GM23338 (cell line): Measurements from ENCODE around the gene RUNX1. TPM values are rescaled to one million over a fixed set of nuclear protein-coding genes. Genes with fewer than 3 reads are reported as not detected.

Source experiments
- ATAC-seq: fragments of 200-7000 bp; cut with Tn5 transposase; 3 replicates; pipeline ENCODE4 v1.9.1; 2020
- DNase-seq: peaks from one replicate; pipeline ENCODE4 v3.0.0-alpha.2; 2015; ENCODE audit warnings: low spot score
- H2AFZ ChIP-seq: fragments of 200-600 bp; sonication (generic); 2 replicates; pipeline ENCODE4 v1.8.0; 2016; ENCODE audit warnings: antibody characterized with exemption, mild to moderate bottlenecking, moderate library complexity
- H3F3A ChIP-seq: fragments of 200-600 bp; sonication (generic); replicated peaks from 2 replicates; pipeline ENCODE4 v1.8.0; 2017; ENCODE audit warnings: antibody characterized with exemption, mixed run types, low read depth
- H3K27ac ChIP-seq: fragments of 200-600 bp; sonication (generic); 2 replicates; pipeline ENCODE4 v1.6.1; 2016; ENCODE audit warnings: low read depth
- H3K27me3 ChIP-seq: fragments of 200-600 bp; sonication (generic); 2 replicates; pipeline ENCODE4 v1.8.0; 2016; ENCODE audit warnings: mild to moderate bottlenecking, mixed run types, moderate library complexity; ENCODE audit not compliant: insufficient read depth
- H3K36me3 ChIP-seq: fragments of 200-600 bp; sonication (generic); 2 replicates; pipeline ENCODE4 v1.8.0; 2016; ENCODE audit warnings: mild to moderate bottlenecking; ENCODE audit not compliant: insufficient read depth
- H3K4me1 ChIP-seq: fragments of 200-600 bp; sonication (generic); 2 replicates; pipeline ENCODE4 v1.8.0; 2016; ENCODE audit warnings: mild to moderate bottlenecking, moderate library complexity; ENCODE audit not compliant: insufficient read depth
- H3K4me2 ChIP-seq: fragments of 200-600 bp; sonication (generic); 2 replicates; pipeline ENCODE4 v1.7.1; 2017; ENCODE audit warnings: mixed run types
- H3K4me3 ChIP-seq: fragments of 200-600 bp; sonication (generic); 2 replicates; pipeline ENCODE4 v1.6.1; 2016; ENCODE audit warnings: mixed run types
- H3K79me2 ChIP-seq: fragments of 200-600 bp; sonication (generic); replicated peaks from 2 replicates; pipeline ENCODE4 v1.8.0; 2017; ENCODE audit warnings: mild to moderate bottlenecking; ENCODE audit not compliant: insufficient read depth
- H3K9me2 ChIP-seq: fragments of 200-600 bp; sonication (generic); 2 replicates; pipeline ENCODE4 v1.8.0; 2017; ENCODE audit not compliant: insufficient read depth
- H4K20me1 ChIP-seq: fragments of 200-600 bp; sonication (generic); replicated peaks from 2 replicates; pipeline ENCODE4 v1.8.0; 2017; ENCODE audit warnings: mild to moderate bottlenecking; ENCODE audit not compliant: insufficient read depth
- H3K27ac Mint-ChIP-seq: 2 replicates; pipeline ENCODE4 v1.8.0; 2020; ENCODE audit warnings: inconsistent platforms, mild to moderate bottlenecking, moderate library complexity, mixed read lengths
- H3K27me3 Mint-ChIP-seq: 3 replicates; pipeline ENCODE4 v1.8.0; 2022; ENCODE audit warnings: low read depth, mild to moderate bottlenecking, moderate library complexity, mixed read lengths, inconsistent platforms; ENCODE audit not compliant: insufficient read depth, poor library complexity
- H3K36me3 Mint-ChIP-seq: 3 replicates; pipeline ENCODE4 v1.8.0; 2021; ENCODE audit warnings: low read depth, mild to moderate bottlenecking, inconsistent platforms, moderate library complexity, mixed read lengths
- H3K4me1 Mint-ChIP-seq: 3 replicates; pipeline ENCODE4 v1.8.0; 2020; ENCODE audit warnings: mild to moderate bottlenecking, inconsistent platforms, mixed read lengths
- H3K4me3 Mint-ChIP-seq: 3 replicates; pipeline ENCODE4 v1.8.0; 2021; ENCODE audit warnings: moderate library complexity, mild to moderate bottlenecking, inconsistent platforms, mixed read lengths
- H3K9me3 Mint-ChIP-seq: 3 replicates; pipeline ENCODE4 v1.8.0; 2020; ENCODE audit warnings: moderate library complexity, mild to moderate bottlenecking, inconsistent platforms, mixed read lengths
- CREB1 ChIP-seq: fragments of 250-450 bp; sonication (Bioruptor Pico); IDR thresholded peaks from 2 replicates; pipeline ENCODE4 v1.5.0; 2020; ENCODE audit warnings: low read depth, mild to moderate bottlenecking, moderate library complexity
- EZH2 ChIP-seq: fragments of 200-600 bp; sonication (generic); IDR thresholded peaks from one replicate; pipeline ENCODE4 v1.8.0; 2017; ENCODE audit warnings: antibody characterized with exemption, mild to moderate bottlenecking, low read depth; ENCODE audit not compliant: unreplicated experiment
- EZH2phosphoT487 ChIP-seq: fragments of 200-600 bp; sonication (generic); IDR thresholded peaks from one replicate; pipeline ENCODE4 v1.8.1; 2018; ENCODE audit warnings: antibody characterized with exemption; ENCODE audit not compliant: unreplicated experiment
- JUNB ChIP-seq: IDR thresholded peaks from one replicate; pipeline ENCODE4 v1.6.1; 2016; ENCODE audit warnings: antibody characterized with exemption; ENCODE audit not compliant: unreplicated experiment
- NANOG ChIP-seq: IDR thresholded peaks from 2 replicates; pipeline ENCODE4 v1.6.1; 2016; ENCODE audit warnings: antibody characterized with exemption, borderline replicate concordance
- POLR2AphosphoS5 ChIP-seq: IDR thresholded peaks from 2 replicates; pipeline ENCODE4 v1.6.1; 2016; ENCODE audit warnings: antibody characterized with exemption, low read depth
- polyA plus RNA-seq: library from polyadenylated mRNA; unstranded; fragments of >200 nt; fragmentation: Nextera tagmentation; extraction: Ambion mirVana; gene quantifications from 2 replicates; pipeline ENCODE4 v1.2.1, GENCODE V29; 2016
- total RNA-seq: library from RNA; depleted of rRNA; stranded (reverse); fragments of >200 nt; shearing (Covaris generic); gene quantifications from 2 replicates; pipeline ENCODE4 v1.2.3, GENCODE V29; 2014
- TF ChIP-seq, protein P1 (sequence below), 2 experiments: fragments of 200-600 bp in 1 of 2; sonication (generic) in 1 of 2; conservative IDR thresholded peaks; 2 replicates each; pipeline versions ENCODE4 v1.5.1 to v1.6.1; 2016 to 2017; ENCODE audit warnings: antibody characterized with exemption in 2 of 2, low read depth in 2 of 2, mild to moderate bottlenecking in 2 of 2, moderate library complexity in 1 of 2
- TF ChIP-seq, protein P2 (sequence below): IDR thresholded peaks from one replicate; pipeline ENCODE4 v1.6.1; 2018; ENCODE audit warnings: antibody characterized with exemption; ENCODE audit not compliant: unreplicated experiment
- TF ChIP-seq, protein P3 (sequence below): fragments of 250-450 bp; sonication (Bioruptor Pico); IDR thresholded peaks from 2 replicates; pipeline ENCODE4 v1.5.0; 2020; ENCODE audit warnings: mild to moderate bottlenecking, moderate library complexity

The RUNX1 gene
- total and polyA plus RNA-seq, 2 experiments from 2014 or later, result 0.29 to 1.1 TPM

DNA sequence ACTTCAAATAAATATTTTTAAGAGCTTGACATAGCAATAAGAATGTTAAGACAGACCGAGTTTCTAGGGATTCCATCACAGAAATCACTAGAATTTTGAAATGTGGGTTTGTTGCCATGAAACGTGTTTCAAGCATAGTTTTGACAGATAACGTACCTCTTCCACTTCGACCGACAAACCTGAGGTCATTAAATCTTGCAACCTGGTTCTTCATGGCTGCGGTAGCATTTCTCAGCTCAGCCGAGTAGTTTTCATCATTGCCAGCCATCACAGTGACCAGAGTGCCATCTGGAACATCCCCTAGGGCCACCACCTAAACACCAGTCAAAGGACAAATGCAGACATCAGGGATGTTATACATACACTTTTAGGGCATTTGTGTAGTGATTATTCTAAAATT, 168.7 kb downstream of the RUNX1 start:
- Mint-ChIP-seq H3K27me3 (peaks cover 28% of the 10 kb centered on the region), H3K4me1 (peaks cover 4% of the 10 kb centered on the region; the same call in 2 of the 3 replicates), H3K4me3 (no peak overlapping the region), H3K36me3 (no peaks in the 10 kb centered on the region), H3K27ac (no peak overlapping the region), H3K9me3 (no peaks in the 10 kb centered on the region)
- H4K20me1 ChIP-seq, result peaks cover 12% of the 10 kb centered on the region
- peaks cover 8% of the 10 kb centered on the region for H3K4me1 ChIP-seq
- DNase-seq (no peak), ATAC-seq (no peak)
- H3K4me3 ChIP-seq, result no peak overlapping the region
- H3K79me2 ChIP-seq, result no peaks in the 10 kb centered on the region
- H3K27ac ChIP-seq, result no peak overlapping the region
- H3K4me2 ChIP-seq, result no peak overlapping the region
- 0 out of 2 replicates have a peak, but pooled peaks cover 4% of the 10 kb centered on the region for H3F3A ChIP-seq
- H3K36me3 ChIP-seq, result no peaks in the 10 kb centered on the region
- H2AFZ ChIP-seq, result no peak overlapping the region
- TF ChIP-seq, protein P1, sequence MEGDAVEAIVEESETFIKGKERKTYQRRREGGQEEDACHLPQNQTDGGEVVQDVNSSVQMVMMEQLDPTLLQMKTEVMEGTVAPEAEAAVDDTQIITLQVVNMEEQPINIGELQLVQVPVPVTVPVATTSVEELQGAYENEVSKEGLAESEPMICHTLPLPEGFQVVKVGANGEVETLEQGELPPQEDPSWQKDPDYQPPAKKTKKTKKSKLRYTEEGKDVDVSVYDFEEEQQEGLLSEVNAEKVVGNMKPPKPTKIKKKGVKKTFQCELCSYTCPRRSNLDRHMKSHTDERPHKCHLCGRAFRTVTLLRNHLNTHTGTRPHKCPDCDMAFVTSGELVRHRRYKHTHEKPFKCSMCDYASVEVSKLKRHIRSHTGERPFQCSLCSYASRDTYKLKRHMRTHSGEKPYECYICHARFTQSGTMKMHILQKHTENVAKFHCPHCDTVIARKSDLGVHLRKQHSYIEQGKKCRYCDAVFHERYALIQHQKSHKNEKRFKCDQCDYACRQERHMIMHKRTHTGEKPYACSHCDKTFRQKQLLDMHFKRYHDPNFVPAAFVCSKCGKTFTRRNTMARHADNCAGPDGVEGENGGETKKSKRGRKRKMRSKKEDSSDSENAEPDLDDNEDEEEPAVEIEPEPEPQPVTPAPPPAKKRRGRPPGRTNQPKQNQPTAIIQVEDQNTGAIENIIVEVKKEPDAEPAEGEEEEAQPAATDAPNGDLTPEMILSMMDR (conservative IDR thresholded peaks at IDR 0.05; ENCODE audit: low read depth in 2 of 2), result no peak
- TF ChIP-seq EZH2 (no peak), EZH2phosphoT487 (no peak), NANOG (no peak), JUNB (no peak), CREB1 (CRISPR knock-in tag) (no peak), POLR2AphosphoS5 (no peak)
- TF ChIP-seq, protein P2, sequence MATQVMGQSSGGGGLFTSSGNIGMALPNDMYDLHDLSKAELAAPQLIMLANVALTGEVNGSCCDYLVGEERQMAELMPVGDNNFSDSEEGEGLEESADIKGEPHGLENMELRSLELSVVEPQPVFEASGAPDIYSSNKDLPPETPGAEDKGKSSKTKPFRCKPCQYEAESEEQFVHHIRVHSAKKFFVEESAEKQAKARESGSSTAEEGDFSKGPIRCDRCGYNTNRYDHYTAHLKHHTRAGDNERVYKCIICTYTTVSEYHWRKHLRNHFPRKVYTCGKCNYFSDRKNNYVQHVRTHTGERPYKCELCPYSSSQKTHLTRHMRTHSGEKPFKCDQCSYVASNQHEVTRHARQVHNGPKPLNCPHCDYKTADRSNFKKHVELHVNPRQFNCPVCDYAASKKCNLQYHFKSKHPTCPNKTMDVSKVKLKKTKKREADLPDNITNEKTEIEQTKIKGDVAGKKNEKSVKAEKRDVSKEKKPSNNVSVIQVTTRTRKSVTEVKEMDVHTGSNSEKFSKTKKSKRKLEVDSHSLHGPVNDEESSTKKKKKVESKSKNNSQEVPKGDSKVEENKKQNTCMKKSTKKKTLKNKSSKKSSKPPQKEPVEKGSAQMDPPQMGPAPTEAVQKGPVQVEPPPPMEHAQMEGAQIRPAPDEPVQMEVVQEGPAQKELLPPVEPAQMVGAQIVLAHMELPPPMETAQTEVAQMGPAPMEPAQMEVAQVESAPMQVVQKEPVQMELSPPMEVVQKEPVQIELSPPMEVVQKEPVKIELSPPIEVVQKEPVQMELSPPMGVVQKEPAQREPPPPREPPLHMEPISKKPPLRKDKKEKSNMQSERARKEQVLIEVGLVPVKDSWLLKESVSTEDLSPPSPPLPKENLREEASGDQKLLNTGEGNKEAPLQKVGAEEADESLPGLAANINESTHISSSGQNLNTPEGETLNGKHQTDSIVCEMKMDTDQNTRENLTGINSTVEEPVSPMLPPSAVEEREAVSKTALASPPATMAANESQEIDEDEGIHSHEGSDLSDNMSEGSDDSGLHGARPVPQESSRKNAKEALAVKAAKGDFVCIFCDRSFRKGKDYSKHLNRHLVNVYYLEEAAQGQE, result no peak
- TF ChIP-seq, protein P3, sequence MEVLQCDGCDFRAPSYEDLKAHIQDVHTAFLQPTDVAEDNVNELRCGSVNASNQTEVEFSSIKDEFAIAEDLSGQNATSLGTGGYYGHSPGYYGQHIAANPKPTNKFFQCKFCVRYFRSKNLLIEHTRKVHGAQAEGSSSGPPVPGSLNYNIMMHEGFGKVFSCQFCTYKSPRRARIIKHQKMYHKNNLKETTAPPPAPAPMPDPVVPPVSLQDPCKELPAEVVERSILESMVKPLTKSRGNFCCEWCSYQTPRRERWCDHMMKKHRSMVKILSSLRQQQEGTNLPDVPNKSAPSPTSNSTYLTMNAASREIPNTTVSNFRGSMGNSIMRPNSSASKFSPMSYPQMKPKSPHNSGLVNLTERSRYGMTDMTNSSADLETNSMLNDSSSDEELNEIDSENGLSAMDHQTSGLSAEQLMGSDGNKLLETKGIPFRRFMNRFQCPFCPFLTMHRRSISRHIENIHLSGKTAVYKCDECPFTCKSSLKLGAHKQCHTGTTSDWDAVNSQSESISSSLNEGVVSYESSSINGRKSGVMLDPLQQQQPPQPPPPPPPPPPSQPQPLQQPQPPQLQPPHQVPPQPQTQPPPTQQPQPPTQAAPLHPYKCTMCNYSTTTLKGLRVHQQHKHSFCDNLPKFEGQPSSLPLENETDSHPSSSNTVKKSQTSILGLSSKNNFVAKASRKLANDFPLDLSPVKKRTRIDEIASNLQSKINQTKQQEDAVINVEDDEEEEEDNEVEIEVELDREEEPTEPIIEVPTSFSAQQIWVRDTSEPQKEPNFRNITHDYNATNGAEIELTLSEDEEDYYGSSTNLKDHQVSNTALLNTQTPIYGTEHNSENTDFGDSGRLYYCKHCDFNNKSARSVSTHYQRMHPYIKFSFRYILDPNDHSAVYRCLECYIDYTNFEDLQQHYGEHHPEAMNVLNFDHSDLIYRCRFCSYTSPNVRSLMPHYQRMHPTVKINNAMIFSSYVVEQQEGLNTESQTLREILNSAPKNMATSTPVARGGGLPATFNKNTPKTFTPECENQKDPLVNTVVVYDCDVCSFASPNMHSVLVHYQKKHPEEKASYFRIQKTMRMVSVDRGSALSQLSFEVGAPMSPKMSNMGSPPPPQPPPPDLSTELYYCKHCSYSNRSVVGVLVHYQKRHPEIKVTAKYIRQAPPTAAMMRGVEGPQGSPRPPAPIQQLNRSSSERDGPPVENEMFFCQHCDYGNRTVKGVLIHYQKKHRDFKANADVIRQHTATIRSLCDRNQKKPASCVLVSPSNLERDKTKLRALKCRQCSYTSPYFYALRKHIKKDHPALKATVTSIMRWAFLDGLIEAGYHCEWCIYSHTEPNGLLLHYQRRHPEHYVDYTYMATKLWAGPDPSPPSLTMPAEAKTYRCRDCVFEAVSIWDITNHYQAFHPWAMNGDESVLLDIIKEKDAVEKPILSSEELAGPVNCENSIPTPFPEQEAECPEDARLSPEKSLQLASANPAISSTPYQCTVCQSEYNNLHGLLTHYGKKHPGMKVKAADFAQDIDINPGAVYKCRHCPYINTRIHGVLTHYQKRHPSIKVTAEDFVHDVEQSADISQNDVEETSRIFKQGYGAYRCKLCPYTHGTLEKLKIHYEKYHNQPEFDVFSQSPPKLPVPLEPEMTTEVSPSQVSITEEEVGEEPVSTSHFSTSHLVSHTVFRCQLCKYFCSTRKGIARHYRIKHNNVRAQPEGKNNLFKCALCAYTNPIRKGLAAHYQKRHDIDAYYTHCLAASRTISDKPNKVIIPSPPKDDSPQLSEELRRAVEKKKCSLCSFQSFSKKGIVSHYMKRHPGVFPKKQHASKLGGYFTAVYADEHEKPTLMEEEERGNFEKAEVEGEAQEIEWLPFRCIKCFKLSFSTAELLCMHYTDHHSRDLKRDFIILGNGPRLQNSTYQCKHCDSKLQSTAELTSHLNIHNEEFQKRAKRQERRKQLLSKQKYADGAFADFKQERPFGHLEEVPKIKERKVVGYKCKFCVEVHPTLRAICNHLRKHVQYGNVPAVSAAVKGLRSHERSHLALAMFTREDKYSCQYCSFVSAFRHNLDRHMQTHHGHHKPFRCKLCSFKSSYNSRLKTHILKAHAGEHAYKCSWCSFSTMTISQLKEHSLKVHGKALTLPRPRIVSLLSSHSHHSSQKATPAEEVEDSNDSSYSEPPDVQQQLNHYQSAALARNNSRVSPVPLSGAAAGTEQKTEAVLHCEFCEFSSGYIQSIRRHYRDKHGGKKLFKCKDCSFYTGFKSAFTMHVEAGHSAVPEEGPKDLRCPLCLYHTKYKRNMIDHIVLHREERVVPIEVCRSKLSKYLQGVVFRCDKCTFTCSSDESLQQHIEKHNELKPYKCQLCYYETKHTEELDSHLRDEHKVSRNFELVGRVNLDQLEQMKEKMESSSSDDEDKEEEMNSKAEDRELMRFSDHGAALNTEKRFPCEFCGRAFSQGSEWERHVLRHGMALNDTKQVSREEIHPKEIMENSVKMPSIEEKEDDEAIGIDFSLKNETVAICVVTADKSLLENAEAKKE (CRISPR knock-in tag), result no peak
- no peaks in the 10 kb centered on the region for H3K9me2 ChIP-seq
- H3K27me3 ChIP-seq, result peaks cover 43% of the 10 kb centered on the region
